ENCODE results near the gene MPRIP. TPM values are rescaled to one million over a fixed set of nuclear protein-coding genes. Genes with fewer than 3 reads are reported as not detected.
"Not testable (repeated sequence)": the region's sequence is repeated elsewhere in the genome, so short reads cannot be mapped to it uniquely, and the experiment has no call there.

Gene MPRIP
- polyA plus RNA-seq, 1 donor from 2014 or later = 47.3 TPM

- H3K27ac ChIP-seq (ENCODE audit: low read length); H3F3A ChIP-seq (ENCODE audit: insufficient read depth, low read length, poor library complexity, severe bottlenecking); H3K4me3 ChIP-seq (ENCODE audit: low read length); H4K20me1 ChIP-seq (ENCODE audit: insufficient read depth); H2AFZ ChIP-seq (ENCODE audit: low read depth, low read length); H3K79me2 ChIP-seq (replicated peaks; ENCODE audit: insufficient read depth, low read length); H3K4me2 ChIP-seq (ENCODE audit: low read length); H3K27me3 ChIP-seq (ENCODE audit: insufficient read depth, low read depth, low read length); H3K9me3 ChIP-seq (ENCODE audit: low read length); H3K36me3 ChIP-seq (ENCODE audit: insufficient read depth, low read length); H3K9me2 ChIP-seq (ENCODE audit: insufficient read depth, low read length); H3K9ac ChIP-seq (ENCODE audit: low read length): not testable (repeated sequence)
Measured at GRCh38 chr17:17008621-17009397, 33.4 kb upstream of the MPRIP start.

- not testable (repeated sequence) for H3K27ac ChIP-seq (ENCODE audit: low read length); H3K4me3 ChIP-seq (ENCODE audit: low read length); H3K9me3 ChIP-seq (ENCODE audit: low read length); H3K9ac ChIP-seq (ENCODE audit: low read length); H3F3A ChIP-seq (ENCODE audit: insufficient read depth, low read length, poor library complexity, severe bottlenecking); H3K4me2 ChIP-seq (ENCODE audit: low read length); H3K36me3 ChIP-seq (ENCODE audit: insufficient read depth, low read length); H2AFZ ChIP-seq (ENCODE audit: low read depth, low read length); H3K27me3 ChIP-seq (ENCODE audit: insufficient read depth, low read depth, low read length); H3K9me2 ChIP-seq (ENCODE audit: insufficient read depth, low read length); H4K20me1 ChIP-seq (ENCODE audit: insufficient read depth); H3K79me2 ChIP-seq (replicated peaks; ENCODE audit: insufficient read depth, low read length)
Measured at GRCh38 chr17:17009972-17010371, 32.3 kb upstream of the MPRIP start.

DNA sequence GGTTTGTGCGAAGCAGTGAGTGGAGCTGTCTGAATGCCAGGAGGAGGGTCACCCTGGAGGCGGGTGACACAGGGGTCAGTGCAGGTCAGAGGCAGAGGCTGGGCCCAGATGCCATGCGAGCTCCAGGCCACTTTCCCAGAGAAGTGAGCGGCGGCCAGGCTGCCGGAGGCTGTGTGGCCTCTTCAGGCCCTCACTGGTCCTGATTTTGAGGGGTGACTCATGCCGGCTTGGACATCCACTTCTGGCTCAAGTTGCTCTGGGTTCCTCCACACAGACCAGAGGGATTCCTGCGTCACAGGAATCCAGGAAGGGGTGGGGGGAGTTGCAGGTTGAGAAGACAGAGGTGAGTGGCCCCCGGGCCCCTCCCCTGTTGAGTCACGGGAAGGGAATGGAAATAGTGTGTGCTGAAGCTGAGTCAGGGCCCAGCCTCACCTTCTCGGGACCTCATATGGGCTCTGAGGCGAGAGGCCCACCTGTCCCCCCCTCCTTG is 31.7 kb upstream of the MPRIP start:
- H3K36me3 ChIP-seq (ENCODE audit: insufficient read depth, low read length); H3K9me2 ChIP-seq (ENCODE audit: insufficient read depth, low read length); H3F3A ChIP-seq (ENCODE audit: insufficient read depth, low read length, poor library complexity, severe bottlenecking); H3K27me3 ChIP-seq (ENCODE audit: insufficient read depth, low read depth, low read length); H4K20me1 ChIP-seq (ENCODE audit: insufficient read depth); H3K27ac ChIP-seq (ENCODE audit: low read length); H3K4me3 ChIP-seq (ENCODE audit: low read length); H3K9ac ChIP-seq (ENCODE audit: low read length); H2AFZ ChIP-seq (ENCODE audit: low read depth, low read length); H3K4me2 ChIP-seq (ENCODE audit: low read length); H3K79me2 ChIP-seq (replicated peaks; ENCODE audit: insufficient read depth, low read length); H3K9me3 ChIP-seq (ENCODE audit: low read length): not testable (repeated sequence)

DNA sequence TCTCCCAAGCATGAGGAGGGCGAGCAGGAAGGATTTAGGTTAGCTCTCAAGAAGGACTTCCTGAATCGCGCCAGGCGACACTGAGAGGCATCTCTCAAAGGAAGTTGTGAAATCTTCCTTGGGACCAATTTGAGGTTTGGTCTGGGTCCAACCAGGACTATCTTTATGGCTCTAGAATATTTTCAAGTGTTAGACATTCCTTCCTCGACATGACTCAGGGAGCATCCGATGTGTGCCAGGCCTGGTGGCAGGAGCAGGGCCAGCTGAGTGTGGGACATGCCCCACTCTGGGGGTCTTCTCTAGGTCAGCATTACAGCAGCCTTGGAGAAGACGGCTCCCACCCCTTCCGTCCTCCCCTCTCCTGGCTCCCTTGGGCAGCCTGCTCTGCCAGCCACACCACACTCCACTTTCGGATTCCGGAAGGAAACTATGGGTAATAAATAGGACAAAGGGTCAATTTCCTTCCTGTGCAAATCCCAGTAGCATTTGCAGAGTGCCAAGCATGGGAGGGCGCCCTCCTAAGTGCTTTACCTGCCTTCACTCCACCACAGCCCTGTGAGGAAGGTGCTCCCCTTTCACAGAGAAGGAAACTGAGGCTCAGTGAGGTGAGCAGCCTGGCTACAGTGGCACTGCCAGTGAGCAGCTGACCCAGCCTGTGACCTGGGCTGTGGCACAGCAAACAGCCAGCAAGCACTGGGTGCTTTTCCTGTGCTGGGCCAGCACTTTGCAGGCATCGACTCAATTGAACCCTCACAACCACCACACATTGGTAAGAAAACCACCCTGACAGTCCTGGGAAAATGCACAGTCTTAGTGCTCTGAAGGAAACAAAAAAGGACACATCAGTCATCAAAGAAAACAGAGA is 31.0 kb upstream of the MPRIP start:
- not testable (repeated sequence) for H3K9me3 ChIP-seq (ENCODE audit: low read length); H3F3A ChIP-seq (ENCODE audit: insufficient read depth, low read length, poor library complexity, severe bottlenecking); H3K36me3 ChIP-seq (ENCODE audit: insufficient read depth, low read length); H2AFZ ChIP-seq (ENCODE audit: low read depth, low read length); H4K20me1 ChIP-seq (ENCODE audit: insufficient read depth); H3K27me3 ChIP-seq (ENCODE audit: insufficient read depth, low read depth, low read length); H3K27ac ChIP-seq (ENCODE audit: low read length); H3K9me2 ChIP-seq (ENCODE audit: insufficient read depth, low read length); H3K4me3 ChIP-seq (ENCODE audit: low read length); H3K4me2 ChIP-seq (ENCODE audit: low read length); H3K9ac ChIP-seq (ENCODE audit: low read length); H3K79me2 ChIP-seq (replicated peaks; ENCODE audit: insufficient read depth, low read length)

DNA sequence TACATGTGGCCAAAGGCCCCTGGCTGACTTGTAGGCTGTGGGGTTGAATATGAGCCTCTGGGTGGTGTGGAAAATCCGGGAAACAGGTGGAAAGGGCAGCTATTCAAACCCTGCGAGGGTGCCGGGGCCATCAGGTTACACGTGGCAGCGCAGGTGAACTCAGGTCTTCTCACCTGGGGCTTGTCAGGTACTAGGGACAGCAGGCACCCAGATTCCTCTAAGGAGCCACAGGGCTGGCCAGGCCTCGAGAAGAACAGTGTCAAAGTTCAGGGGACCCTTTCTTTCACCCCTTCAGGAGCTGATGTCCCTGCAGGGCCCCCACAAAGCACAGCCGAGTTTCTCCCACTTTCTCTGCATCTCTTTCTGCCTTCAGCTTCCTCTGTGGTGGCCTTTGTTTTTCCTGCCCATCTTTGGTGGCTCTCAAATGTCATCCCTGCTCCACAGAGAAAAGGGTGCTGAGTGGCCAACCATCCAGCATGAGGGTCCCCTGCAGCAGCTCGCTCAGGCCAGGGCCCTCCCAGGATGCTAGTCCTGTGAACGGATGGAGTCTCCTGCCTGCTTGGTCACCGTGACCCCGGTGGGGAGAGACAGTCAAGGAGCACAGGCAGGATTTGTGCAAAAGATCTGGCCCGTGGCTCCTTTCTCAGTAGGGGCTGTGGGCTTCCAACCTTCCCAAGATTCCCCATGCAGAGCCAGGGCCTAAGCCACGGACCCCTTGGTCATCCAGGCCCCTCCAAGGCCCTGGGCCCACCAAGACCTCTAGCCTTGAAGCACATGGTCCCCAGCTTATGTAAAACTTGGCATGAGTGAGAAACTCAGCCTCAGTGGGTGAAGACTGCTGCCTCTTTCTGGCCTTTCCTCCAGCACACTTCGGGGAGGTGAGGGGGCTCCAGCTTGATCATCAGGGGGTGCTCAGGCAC is 28.2 kb upstream of the MPRIP start:
- H3K36me3 ChIP-seq (ENCODE audit: insufficient read depth, low read length); H3K4me2 ChIP-seq (ENCODE audit: low read length); H3K9me2 ChIP-seq (ENCODE audit: insufficient read depth, low read length); H3F3A ChIP-seq (ENCODE audit: insufficient read depth, low read length, poor library complexity, severe bottlenecking); H3K79me2 ChIP-seq (replicated peaks; ENCODE audit: insufficient read depth, low read length); H3K9me3 ChIP-seq (ENCODE audit: low read length); H4K20me1 ChIP-seq (ENCODE audit: insufficient read depth); H3K9ac ChIP-seq (ENCODE audit: low read length); H3K4me3 ChIP-seq (ENCODE audit: low read length); H2AFZ ChIP-seq (ENCODE audit: low read depth, low read length); H3K27ac ChIP-seq (ENCODE audit: low read length); H3K27me3 ChIP-seq (ENCODE audit: insufficient read depth, low read depth, low read length): not testable (repeated sequence)

DNA sequence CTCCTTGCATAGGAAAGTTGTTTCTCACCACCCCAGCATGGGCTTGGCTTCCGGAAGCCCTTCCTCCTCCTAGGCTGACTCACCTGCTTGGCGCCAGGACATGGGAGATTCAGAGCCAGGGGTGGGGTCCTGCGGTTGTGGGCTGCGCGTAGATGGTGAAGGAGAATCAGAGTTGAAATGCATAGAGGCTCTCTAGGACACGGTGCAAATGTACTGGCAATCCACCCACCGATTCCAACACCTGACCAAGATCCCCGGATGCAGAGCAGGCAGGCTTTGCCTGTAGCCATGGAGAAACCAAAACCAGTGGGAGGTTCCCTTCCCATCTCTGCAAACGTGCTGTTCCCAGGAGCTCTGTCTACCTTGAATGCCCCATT is 27.5 kb upstream of the MPRIP start:
- H3K4me3 ChIP-seq (ENCODE audit: low read length); H4K20me1 ChIP-seq (ENCODE audit: insufficient read depth); H2AFZ ChIP-seq (ENCODE audit: low read depth, low read length); H3K27ac ChIP-seq (ENCODE audit: low read length); H3K27me3 ChIP-seq (ENCODE audit: insufficient read depth, low read depth, low read length); H3K9me3 ChIP-seq (ENCODE audit: low read length); H3F3A ChIP-seq (ENCODE audit: insufficient read depth, low read length, poor library complexity, severe bottlenecking); H3K9ac ChIP-seq (ENCODE audit: low read length); H3K9me2 ChIP-seq (ENCODE audit: insufficient read depth, low read length); H3K4me2 ChIP-seq (ENCODE audit: low read length); H3K79me2 ChIP-seq (replicated peaks; ENCODE audit: insufficient read depth, low read length); H3K36me3 ChIP-seq (ENCODE audit: insufficient read depth, low read length): not testable (repeated sequence)
